ENCODE results near the gene OVOL3. TPM values are rescaled to one million over a fixed set of nuclear protein-coding genes. Genes with fewer than 3 reads are reported as not detected.

OVOL3 gene
- 0.15 to 0.74 TPM (median 0.38 TPM) in 4 of 5 replicates, not detected in the other for total RNA-seq (2022; extraction: Qiagen RNA extraction)

GRCh38 chr19:36110487-36111199, at the start of gene OVOL3:
Gene OVOL3, plus strand, starts transcription at chr19:36111143. Its CDS starts 60 bp downstream, at chr19:36111203.

GRCh38 chr19:36114721-36115452, 3.9 kb downstream of the OVOL3 start, which contains the start of gene POLR2I:
Gene POLR2I, minus strand, starts transcription at chr19:36114875. Its CDS starts 19 bp downstream, at chr19:36114856.

GRCh38 chr19:36115453-36116343, 4.8 kb downstream of the OVOL3 start, which contains the start of gene TBCB:
Gene TBCB, plus strand, starts transcription at chr19:36115468. Its CDS starts 93 bp downstream, at chr19:36115561.

GRCh38 chr19:36139473-36140303, 28.7 kb downstream of the OVOL3 start, which contains the start of gene CAPNS1:
Gene CAPNS1, plus strand, starts transcription at chr19:36140066. Its CDS starts 946 bp downstream, at chr19:36141012.

GRCh38 chr19:36152352-36153091, 41.6 kb downstream of the OVOL3 start, which contains the start of gene COX7A1:
Gene COX7A1, minus strand, starts transcription at chr19:36152447. Its CDS starts 40 bp downstream, at chr19:36152407.

Other genes with a start within 250 kb of the OVOL3 start
- gene APLP1, start 242.6 kb upstream of the OVOL3 start, total RNA-seq (2022; extraction: Qiagen RNA extraction): 62.9 to 100 TPM (median 98.2 TPM) in 5 replicates
- 6.6 to 10.3 TPM (median 7.4 TPM) in 5 replicates for gene NFKBID, start 210.6 kb upstream of the OVOL3 start, total RNA-seq (2022; extraction: Qiagen RNA extraction)
- gene HCST, start 208.6 kb upstream of the OVOL3 start, total RNA-seq (2022; extraction: Qiagen RNA extraction): 0.28 to 0.76 TPM (median 0.62 TPM) in 4 of 5 replicates, not detected in the other
- not detected in 5 replicates for gene TYROBP, start 202.8 kb upstream of the OVOL3 start, total RNA-seq (2022; extraction: Qiagen RNA extraction)
- 15.6 to 25.9 TPM (median 22.3 TPM) in 5 replicates for gene LRFN3, start 174.8 kb upstream of the OVOL3 start, total RNA-seq (2022; extraction: Qiagen RNA extraction)
- 28.9 to 53.3 TPM (median 48.7 TPM) in 5 replicates for gene SDHAF1, start 116.0 kb upstream of the OVOL3 start, total RNA-seq (2022; extraction: Qiagen RNA extraction)
- 0.10 to 0.50 TPM (median 0.33 TPM) in 5 replicates for gene SYNE4, start 102.3 kb upstream of the OVOL3 start, total RNA-seq (2022; extraction: Qiagen RNA extraction)
- gene ALKBH6, start 96.9 kb upstream of the OVOL3 start, total RNA-seq (2022; extraction: Qiagen RNA extraction): 24.0 to 27.0 TPM (median 26.6 TPM) in 5 replicates
- gene CLIP3, start 78.3 kb upstream of the OVOL3 start, total RNA-seq (2022; extraction: Qiagen RNA extraction): 0.68 to 1.1 TPM (median 0.92 TPM) in 5 replicates
- gene THAP8, start 56.9 kb upstream of the OVOL3 start, total RNA-seq (2022; extraction: Qiagen RNA extraction): 5.2 to 8.2 TPM (median 7.8 TPM) in 5 replicates
- gene WDR62, start 56.2 kb upstream of the OVOL3 start, total RNA-seq (2022; extraction: Qiagen RNA extraction): 19.8 to 31.7 TPM (median 27.4 TPM) in 5 replicates
- gene POLR2I, start 3.7 kb downstream of the OVOL3 start, total RNA-seq (2022; extraction: Qiagen RNA extraction): 244 to 270 TPM (median 252 TPM) in 5 replicates
- 409 to 569 TPM (median 558 TPM) in 5 replicates for gene TBCB, start 4.3 kb downstream of the OVOL3 start, total RNA-seq (2022; extraction: Qiagen RNA extraction)
- gene CAPNS1, start 28.9 kb downstream of the OVOL3 start, total RNA-seq (2022; extraction: Qiagen RNA extraction): 1,500 to 2,226 TPM (median 2,198 TPM) in 5 replicates
- gene COX7A1, start 41.3 kb downstream of the OVOL3 start, total RNA-seq (2022; extraction: Qiagen RNA extraction): not detected in 5 replicates
- gene ZNF565, start 103.5 kb downstream of the OVOL3 start, total RNA-seq (2022; extraction: Qiagen RNA extraction): 3.6 to 4.5 TPM (median 3.9 TPM) in 5 replicates
- 109 to 187 TPM (median 114 TPM) in 5 replicates for gene ZNF146, start 104.0 kb downstream of the OVOL3 start, total RNA-seq (2022; extraction: Qiagen RNA extraction)

Data from A549 treated with CORT108297 at 1 μM for 4 hours (cell line).